Hematopoietic multipotent progenitor cell treated with erythropoietin and hydrocortisone succinate and interleukin-3 and kit ligand, for 17 days (in vitro differentiated cells): ENCODE data around the gene MORN1.

Source experiments
- DNase-seq: peaks from one replicate; pipeline ENCODE4 v3.0.0-alpha.2; 2015; ENCODE audit warnings: low spot score

The MORN1 gene

DNA sequence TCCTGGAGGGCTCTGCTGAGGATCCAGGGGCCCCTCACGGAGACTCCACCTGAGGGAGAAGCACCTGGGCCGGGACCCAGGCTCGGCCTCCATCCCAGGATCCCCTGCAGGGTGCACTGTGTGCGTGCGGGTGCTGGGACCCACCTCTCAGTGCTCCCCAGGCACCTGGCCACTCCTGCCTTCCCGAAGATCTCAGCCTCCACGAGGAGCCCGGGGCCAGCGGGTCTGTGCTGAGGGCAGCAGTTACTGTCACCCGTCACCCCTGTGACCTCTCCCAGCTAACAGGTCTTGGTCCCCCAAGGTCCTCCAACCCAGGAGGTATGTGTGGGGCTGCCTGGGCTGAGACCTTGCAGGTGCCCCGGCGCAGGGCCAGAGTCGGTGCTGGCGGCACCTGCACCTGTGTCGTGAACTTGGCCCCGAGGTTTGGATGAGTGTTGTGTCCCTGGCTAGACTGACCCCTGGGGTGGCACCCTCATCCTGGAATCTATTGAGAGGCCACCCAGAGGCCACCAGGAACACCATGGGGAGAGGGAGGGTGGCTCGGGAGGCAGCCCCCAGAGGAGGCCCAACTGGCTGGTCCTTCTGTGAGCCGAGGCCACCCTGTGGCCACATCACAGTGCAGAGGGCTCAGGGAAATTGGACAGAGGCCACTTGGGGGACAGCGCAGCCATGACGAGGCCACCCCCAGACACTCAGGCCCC is 17.7 kb downstream of the MORN1 start:
- DNase-seq: no peak

- no peak for DNase-seq
These were observed 18.5 kb downstream of the MORN1 start for GRCh38 chr1:2372551-2373490.

- DNase-seq: no peak
These were observed 23.2 kb downstream of the MORN1 start for GRCh38 chr1:2368053-2368744.

DNA sequence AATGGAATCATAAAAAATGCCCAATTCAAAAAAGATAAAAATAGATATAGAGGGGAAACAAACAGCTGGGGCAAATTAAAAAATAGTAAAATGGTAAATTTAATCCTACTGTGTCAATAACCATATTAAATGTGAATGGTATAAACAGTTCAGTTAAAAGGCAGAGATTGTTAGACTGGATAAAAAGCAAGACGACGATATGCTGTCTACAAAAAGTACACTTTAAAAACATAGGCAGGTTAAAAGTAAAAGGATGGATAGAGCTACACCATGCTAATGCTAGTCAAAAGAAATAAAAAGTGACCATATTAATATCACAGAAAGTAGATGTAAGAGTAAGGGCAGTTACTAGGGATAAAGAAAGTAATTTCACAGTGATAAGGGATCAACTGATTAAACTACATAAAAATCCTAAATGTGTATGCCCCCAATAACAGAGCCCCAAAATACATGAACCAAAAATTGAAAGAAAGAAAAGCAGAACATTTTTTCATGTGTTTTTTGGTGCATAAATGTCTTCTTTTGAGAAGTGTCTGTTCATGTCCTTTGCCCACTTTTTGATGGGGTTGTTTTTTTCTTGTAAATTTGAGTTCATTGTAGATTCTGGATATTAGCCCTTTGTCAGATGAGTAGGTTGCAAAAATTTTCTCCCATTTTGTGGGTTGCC is 27.4 kb downstream of the MORN1 start:
- DNase-seq: no peak

DNA sequence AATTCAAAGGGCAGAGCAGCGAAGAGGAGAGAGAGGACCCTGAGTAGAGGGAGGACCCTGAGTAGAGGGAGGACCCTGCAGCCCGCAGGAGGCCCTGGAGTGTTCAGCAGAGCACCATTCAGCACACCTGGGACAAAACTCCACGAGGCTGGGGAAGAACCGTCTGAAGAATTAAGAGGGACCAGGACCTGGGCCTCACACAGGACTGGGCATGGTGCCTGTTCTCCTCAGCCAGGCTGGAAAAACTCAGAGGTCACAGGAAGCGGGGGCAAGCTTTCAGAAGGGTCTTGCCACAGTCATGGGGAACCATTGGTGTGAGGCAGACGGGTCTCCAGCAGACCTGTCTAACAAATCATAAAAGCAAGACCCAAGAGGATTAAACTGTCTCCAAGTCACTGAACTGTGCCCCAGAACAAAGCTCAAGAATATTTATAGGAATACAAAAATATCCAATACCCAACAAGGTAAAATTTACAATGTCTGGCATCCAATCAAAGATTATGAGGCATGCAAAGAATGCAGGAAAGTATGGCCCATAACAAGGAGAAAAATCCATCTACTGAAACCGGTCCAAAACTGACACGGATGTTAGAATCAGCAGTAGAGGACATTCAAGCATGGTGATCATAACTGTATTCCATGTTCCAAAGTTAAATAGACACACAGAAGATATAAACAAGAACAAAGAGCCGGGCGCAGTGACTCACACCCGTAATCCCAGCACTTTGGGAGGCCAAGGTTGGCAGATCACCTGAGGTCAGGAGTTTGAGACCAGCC is 30.6 kb downstream of the MORN1 start:
- DNase-seq: no peak

DNA sequence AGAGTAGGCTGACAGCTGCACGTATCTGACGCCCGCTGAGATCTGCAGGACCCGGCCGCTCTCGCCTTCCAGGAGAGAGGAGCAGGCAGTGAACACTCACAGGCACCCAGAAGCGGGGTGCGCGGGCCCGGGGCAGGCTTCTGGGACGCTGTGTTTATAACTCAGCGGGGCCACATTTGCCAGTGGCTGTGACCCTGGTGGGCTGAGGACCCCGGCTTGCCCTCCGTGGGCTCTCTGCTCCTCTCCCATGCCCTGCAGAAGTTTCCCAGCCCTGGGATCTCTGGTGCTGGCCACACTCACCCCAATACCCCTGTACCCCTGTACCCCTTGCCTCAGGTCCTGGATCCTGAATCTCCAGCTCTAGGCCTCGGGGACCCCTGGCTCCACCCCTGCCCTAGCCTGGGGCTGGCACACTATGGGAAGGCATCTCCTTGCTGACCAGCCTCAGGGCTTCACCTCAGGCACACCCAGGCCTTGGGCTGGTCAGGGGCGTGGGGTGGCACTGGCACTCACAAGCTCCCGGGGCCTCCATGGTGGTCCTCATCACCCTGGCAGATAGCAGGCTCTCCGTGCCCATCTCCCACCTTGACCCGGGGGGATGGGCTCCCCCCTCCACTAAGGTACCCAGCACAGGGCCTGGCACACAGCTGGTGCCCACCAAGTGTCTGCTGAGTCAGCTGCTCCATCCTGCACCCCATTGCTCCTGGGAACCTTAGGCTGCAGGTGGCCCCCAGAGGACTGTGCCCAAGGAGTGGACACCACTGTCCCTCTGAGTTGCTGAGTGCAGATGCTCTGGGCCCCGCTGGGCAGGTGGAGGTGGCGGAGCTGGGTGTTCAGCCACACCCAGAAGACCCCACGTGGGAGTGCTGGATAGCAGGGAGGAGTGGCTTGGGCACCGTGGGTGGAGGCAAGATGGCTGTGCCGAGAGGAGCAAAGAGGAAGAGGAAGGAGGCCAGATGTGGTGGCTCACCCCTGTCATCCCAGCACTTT is 32.4 kb downstream of the MORN1 start:
- DNase-seq: no peak

GRCh38 chr1:2358072-2358471 is 33.3 kb downstream of the MORN1 start:
- no peak for DNase-seq

DNA sequence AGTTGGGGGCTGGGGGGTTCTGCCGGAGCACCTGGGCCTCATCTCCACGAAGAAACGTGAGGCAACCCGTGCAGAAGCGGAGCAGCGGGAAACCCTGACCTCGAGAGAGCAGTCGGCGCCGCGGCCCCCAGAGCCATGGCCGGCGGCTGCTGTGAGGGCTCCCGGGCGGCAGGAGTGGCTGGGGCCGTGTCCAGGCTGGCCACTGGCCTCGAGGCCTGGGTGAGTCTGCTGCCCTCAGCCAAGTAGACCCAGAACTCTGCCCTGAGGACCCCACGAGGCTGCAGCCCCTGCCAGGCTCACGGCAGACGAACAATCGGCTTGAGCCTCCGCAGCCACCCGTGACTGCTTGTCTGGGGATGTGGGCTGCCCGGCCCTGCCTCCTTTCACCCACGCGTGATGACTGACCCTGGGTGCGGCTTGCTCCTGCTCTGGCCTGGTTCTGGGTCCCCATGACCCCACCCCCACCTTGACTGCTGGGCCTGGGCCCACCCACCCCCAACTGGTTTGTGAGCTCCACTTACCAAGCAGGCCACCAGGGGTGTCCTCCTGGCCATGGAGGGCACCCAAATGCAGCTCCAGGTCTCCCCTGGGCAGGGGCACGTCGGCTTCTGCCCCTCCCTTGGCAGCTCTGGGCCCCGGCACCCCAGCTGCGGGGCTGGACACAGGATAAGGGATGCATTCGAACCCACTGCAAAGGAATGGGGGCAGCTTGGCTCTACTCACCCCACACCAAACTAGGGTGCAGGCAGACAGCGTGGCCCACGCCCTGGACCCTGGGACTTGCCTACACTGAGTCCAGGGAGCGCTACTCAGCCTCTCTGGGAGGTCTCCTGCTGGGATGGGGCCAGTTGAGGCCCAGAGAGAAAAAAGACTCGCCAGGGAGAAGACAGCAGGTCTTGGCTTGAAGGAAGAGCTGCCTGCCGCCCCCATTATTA is 34.2 kb downstream of the MORN1 start:
- no peak for DNase-seq

DNA sequence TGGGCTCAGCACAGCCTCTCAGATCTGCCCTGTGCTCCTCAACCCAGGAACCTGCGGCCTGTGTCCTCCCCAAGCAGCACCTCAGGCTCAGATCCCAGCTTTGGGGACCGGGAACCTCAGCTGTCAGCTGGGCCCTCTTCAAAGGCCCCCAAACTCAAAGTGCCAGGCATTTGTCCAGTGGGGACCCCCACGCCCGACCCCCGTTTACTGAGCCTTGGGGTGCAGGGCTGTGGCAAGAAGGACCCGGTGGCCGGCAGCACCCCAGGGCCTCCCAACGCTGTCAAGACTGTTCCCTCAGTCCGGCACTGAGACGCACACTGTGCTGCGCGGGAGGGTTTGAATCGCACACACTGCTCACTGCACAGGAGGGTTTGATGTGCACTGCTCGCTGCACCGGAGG is 35.0 kb downstream of the MORN1 start:
- no peak for DNase-seq

DNA sequence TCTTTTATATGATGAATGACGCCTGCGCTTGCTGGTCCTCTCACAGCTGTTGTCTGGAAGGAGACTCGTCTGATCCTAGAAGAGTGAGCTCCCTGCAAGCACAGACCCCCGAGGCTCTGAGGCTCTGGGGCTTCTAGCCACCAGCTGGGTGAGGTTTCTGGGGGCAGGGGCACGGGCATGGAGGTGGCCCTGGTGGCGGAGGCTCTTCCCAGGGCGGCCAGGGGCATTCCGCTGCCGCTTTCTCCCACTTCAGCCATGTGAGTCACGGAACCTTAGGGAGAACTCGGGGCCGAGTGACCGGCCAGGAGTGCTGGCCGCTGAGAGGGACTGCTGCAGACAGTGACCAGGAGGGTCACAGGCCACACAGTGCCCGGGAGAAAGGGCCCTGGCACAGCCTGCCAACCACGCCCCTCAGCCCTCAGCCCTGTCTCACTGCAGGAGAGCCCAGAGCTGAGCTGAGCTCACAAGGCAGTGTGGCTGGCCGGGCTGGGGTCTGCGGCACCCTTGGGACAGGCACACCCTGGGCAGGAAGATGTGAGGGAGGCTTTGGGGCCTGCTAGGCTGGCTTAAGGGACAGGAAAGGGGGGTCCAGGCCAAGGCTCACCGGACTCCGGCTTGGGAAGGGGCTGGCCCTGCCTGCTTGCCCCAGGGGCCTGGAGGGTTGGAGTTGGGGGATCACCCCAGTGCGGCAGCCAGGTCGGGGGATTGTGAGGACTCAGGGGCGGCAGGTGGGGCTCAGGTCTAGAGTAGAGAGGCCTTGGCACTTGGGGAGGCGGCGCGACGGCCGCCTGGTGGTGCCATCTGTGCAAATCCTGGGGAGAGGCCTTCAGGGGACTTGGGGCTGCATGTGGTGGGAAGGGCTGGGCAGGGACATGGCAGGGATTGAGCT is 35.7 kb downstream of the MORN1 start:
- DNase-seq: no peak

GRCh38 chr1:2354511-2355372 is 36.6 kb downstream of the MORN1 start:
- no peak for DNase-seq

- no peak for DNase-seq
These were observed 37.6 kb downstream of the MORN1 start for GRCh38 chr1:2353551-2354438.

DNA sequence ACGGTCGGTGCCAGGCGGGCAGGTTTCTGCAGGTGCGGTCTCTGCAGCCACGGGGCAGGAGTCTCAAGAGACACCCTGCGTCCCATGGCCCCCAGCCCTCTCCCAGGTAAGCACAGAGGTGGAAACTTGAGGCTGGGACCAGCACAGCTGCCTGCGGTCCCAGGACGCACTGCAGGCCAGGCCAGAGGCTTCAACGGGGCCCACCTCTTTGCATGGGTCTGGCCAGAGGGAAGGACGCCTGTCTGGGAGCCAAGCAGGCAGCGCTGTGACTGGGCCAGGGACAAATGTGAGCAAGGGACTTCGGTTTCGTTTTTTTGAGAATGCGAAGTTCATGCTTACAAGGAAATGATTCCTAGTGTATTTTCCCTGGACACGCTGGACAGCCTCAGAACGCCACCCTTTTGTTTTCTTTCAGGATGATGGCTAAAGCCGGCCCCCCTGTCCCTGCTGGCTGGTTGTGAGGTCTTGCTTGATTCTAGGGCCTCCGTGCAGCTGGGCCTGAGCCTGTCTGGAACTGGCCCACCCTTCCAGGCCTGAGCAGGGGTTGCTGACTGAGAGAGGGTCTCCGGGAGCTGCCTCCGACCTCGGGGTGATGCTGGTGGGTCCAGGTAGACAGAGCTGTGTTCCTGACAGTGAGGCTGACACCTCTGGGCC is 38.3 kb downstream of the MORN1 start:
- no peak for DNase-seq

GRCh38 chr1:2352341-2352896 is 38.9 kb downstream of the MORN1 start:
- DNase-seq: no peak

GRCh38 chr1:2351723-2352122 is 39.6 kb downstream of the MORN1 start:
- DNase-seq: no peak
